ENCODE measurements around the gene KRT71. TPM values are rescaled to one million over a fixed set of nuclear protein-coding genes. Genes with fewer than 3 reads are reported as not detected.

Gene KRT71
- total RNA-seq, 1 donor from 2014 or later: not detected

DNA sequence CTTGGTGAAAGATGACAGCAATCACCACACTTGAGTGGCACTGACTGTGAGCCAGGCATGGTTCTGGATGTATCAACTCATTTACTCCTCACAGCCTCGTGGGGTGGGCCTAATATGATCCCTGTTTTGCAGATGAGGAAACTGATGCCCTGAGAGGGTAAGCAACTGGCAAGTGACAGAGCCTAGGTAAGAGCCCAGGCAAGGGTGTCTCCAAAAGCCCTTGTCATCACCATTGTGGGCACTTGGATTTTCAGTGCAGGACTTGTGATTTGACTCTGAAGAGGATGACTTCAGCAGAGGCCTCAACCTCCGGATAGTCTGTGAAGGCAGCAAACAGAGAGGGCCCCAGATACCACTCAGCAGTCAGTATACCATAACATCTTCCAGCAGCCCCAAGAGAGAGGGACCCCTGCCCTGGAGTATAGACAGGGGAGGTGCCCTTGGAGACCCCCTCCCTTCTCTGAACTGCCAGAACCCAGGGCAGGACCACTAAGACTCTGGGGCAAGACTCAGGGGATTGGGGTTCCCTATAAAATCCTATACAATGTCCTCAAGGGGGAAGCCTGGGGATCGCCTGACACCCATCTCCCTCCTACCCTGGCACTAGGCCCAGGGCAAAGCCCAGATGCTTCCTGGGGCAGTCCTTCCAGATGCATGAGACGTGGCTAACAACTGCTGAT is 25.7 kb downstream of the KRT71 start:
- TF ChIP-seq, protein P1, sequence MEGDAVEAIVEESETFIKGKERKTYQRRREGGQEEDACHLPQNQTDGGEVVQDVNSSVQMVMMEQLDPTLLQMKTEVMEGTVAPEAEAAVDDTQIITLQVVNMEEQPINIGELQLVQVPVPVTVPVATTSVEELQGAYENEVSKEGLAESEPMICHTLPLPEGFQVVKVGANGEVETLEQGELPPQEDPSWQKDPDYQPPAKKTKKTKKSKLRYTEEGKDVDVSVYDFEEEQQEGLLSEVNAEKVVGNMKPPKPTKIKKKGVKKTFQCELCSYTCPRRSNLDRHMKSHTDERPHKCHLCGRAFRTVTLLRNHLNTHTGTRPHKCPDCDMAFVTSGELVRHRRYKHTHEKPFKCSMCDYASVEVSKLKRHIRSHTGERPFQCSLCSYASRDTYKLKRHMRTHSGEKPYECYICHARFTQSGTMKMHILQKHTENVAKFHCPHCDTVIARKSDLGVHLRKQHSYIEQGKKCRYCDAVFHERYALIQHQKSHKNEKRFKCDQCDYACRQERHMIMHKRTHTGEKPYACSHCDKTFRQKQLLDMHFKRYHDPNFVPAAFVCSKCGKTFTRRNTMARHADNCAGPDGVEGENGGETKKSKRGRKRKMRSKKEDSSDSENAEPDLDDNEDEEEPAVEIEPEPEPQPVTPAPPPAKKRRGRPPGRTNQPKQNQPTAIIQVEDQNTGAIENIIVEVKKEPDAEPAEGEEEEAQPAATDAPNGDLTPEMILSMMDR (IDR thresholded peaks at IDR 0.05): no peak
- Mint-ChIP-seq H3K36me3 (ENCODE audit: unreplicated experiment) (no peaks in the 10 kb centered on the region), H3K4me3 (ENCODE audit: unreplicated experiment) (no peak overlapping the region), H3K9me3 (ENCODE audit: unreplicated experiment) (no peaks in the 10 kb centered on the region), H3K27me3 (ENCODE audit: unreplicated experiment) (peaks cover 27% of the 10 kb centered on the region), H3K4me1 (ENCODE audit: unreplicated experiment) (peaks cover 3% of the 10 kb centered on the region), H3K27ac (ENCODE audit: unreplicated experiment) (no peak overlapping the region)
- DNase-seq (ENCODE audit: extremely low spot score, unreplicated experiment): peak; percentile 54

DNA sequence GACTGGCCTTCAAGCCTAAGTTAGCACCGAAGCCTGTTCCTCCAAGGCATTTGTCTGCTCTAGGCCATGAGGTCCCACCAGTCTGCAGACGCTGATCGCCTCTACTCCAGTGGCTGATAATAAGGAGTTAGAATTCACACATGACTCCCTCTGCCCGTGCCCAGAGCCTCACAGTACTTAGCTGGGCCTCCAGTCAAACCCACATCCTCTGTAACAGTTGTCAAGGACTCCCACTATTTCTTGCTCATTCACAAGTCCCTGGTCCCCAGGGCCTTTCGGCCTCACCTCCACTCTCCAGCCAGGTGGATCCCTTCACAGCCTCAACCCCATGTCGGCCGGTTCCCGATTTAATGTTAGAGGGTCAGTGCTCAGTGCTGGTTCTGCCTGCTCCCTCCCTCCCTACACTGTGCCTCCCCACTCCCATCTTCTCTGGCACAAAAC is 26.4 kb downstream of the KRT71 start:
- TF ChIP-seq, protein P1 (IDR thresholded peaks at IDR 0.05): no peak
- Mint-ChIP-seq H3K4me1 (ENCODE audit: unreplicated experiment) (peaks cover 3% of the 10 kb centered on the region), H3K36me3 (ENCODE audit: unreplicated experiment) (no peaks in the 10 kb centered on the region), H3K9me3 (ENCODE audit: unreplicated experiment) (no peaks in the 10 kb centered on the region), H3K4me3 (ENCODE audit: unreplicated experiment) (no peak overlapping the region), H3K27ac (ENCODE audit: unreplicated experiment) (no peak overlapping the region), H3K27me3 (ENCODE audit: unreplicated experiment) (peaks cover 24% of the 10 kb centered on the region)
- peak; percentile 72 for DNase-seq (ENCODE audit: extremely low spot score, unreplicated experiment)

DNA sequence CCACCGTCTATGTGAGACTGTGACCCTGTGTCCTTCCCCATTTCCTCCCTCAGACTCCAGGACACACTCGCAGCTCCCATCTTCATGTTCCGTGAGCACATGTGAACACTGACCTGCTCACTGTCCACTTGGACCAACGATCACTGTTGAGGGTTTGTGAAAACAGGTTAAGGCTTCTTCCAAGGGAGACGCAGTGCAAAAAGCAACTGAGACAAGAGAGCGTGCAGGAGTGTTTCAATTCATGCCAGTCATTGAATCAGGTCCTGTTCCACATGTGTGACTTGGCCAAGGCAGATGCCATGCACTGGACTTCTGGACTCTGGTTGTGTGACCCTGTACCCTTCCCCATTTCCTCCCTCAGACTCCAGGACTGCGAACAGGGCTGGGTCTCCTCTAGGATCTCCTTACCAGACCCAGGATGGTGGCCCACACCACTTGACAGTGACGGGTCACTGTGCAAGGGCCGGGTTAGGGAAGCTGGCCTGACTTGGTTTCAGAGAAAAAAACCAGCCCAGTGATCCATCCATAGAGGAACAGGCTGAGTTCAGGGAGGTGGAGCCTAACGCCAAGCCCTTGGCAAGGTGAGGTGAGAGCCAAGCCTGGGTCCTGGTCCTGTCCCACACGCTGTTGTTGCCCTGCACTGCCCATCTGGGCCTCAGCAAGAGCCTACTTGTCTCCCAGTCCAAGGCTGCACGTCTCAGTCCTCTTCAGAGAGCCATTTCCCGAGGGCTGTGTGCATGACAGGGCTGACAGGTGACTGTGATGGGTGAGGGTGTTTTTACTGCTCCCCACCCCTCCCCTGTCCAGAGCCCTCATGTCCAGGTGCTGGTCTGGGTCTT is 27.1 kb downstream of the KRT71 start:
- peak; percentile 59 for DNase-seq (ENCODE audit: extremely low spot score, unreplicated experiment)
- H3K4me3 Mint-ChIP-seq (ENCODE audit: unreplicated experiment): no peak overlapping the region
- TF ChIP-seq, protein P1 (IDR thresholded peaks at IDR 0.05): no peak
- H3K36me3 Mint-ChIP-seq (ENCODE audit: unreplicated experiment): no peaks in the 10 kb centered on the region
- H3K4me1 Mint-ChIP-seq (ENCODE audit: unreplicated experiment): peaks cover 3% of the 10 kb centered on the region
- peaks cover 22% of the 10 kb centered on the region for H3K27me3 Mint-ChIP-seq (ENCODE audit: unreplicated experiment)
- no peak overlapping the region for H3K27ac Mint-ChIP-seq (ENCODE audit: unreplicated experiment)
- H3K9me3 Mint-ChIP-seq (ENCODE audit: unreplicated experiment): no peaks in the 10 kb centered on the region

DNA sequence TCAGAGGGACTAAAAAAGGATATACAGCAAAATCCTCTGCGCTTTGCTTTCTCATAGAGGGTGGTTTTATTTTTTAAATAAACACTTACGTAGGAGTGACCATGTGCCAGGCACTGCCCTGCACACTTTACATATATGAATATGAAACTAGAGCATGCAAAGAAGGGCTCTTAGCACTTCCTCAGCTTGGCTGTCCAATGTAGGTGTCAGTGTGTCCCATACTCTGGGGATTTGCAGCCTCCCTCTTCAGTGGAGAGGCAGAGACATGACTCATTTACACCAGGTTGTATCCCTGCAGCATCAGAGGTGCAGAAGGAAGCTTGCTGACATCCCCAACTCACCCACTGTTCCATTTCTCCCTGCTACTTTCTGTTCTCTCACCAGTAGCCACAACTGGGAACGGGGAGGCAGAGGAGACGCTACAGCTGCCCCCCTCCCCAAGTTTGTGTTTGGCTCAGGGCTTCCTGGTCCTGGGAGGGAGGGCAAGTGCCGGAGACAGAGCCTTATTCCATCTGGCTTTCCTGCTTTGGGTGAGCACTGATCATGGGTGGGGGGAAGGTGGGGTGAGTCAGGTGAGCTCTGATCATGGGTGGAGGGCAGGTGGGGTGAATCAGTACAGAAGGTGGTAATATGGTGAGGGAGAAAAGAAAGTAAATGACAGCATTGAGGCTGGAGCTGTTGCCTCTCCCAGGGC is 27.9 kb downstream of the KRT71 start:
- H3K27me3 Mint-ChIP-seq (ENCODE audit: unreplicated experiment): peaks cover 16% of the 10 kb centered on the region
- no peak overlapping the region for H3K4me3 Mint-ChIP-seq (ENCODE audit: unreplicated experiment)
- peak; percentile 63 for DNase-seq (ENCODE audit: extremely low spot score, unreplicated experiment)
- TF ChIP-seq, protein P1 (IDR thresholded peaks at IDR 0.05): no peak
- peaks cover 3% of the 10 kb centered on the region for H3K4me1 Mint-ChIP-seq (ENCODE audit: unreplicated experiment)
- no peak overlapping the region for H3K27ac Mint-ChIP-seq (ENCODE audit: unreplicated experiment)
- H3K36me3 Mint-ChIP-seq (ENCODE audit: unreplicated experiment): no peaks in the 10 kb centered on the region
- no peaks in the 10 kb centered on the region for H3K9me3 Mint-ChIP-seq (ENCODE audit: unreplicated experiment)
